OCI-LY3 (cell line): ENCODE measurements around the gene DTHD1.

ENCODE experiments used
- EZH2phosphoT487 ChIP-seq: fragments of 200-600 bp; shearing (Covaris generic); IDR thresholded peaks from 2 replicates; pipeline ENCODE4 v1.6.1; 2018; ENCODE audit warnings: antibody characterized with exemption, mixed run types, low read depth
- TF ChIP-seq, protein P1 (sequence below): fragments of 200-600, 300-600 bp; sonication (generic); IDR thresholded peaks from 2 replicates; pipeline ENCODE4 v1.5.1; 2014; ENCODE audit warnings: antibody characterized with exemption, low read length, low read depth

DNA sequence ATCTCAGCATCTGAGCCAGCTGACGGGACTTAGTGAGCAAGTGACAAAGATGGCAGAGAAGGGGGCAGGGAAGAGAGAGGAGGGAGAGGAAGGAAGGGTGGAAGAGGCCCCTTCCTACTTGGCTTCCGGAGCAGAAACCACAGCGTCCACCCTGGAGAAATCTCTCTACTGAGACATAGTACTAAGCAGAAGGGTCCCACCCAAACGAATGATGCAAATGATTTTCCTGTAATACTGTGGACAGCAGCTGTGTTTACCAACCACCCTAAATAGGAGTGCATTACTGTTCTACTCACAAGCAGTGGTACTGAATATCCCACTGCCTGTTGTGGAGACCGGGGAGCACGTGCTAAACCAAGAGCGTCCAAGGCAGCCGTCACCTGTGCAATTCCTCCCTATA lies 29.4 kb downstream of the DTHD1 start:
- TF ChIP-seq, protein P1, sequence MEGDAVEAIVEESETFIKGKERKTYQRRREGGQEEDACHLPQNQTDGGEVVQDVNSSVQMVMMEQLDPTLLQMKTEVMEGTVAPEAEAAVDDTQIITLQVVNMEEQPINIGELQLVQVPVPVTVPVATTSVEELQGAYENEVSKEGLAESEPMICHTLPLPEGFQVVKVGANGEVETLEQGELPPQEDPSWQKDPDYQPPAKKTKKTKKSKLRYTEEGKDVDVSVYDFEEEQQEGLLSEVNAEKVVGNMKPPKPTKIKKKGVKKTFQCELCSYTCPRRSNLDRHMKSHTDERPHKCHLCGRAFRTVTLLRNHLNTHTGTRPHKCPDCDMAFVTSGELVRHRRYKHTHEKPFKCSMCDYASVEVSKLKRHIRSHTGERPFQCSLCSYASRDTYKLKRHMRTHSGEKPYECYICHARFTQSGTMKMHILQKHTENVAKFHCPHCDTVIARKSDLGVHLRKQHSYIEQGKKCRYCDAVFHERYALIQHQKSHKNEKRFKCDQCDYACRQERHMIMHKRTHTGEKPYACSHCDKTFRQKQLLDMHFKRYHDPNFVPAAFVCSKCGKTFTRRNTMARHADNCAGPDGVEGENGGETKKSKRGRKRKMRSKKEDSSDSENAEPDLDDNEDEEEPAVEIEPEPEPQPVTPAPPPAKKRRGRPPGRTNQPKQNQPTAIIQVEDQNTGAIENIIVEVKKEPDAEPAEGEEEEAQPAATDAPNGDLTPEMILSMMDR, result no peak
- no peak for TF ChIP-seq EZH2phosphoT487
